Measurements from ENCODE around the gene MAN1A1. TPM values are rescaled to one million over a fixed set of nuclear protein-coding genes. Genes with fewer than 3 reads are reported as not detected.

The MAN1A1 gene
- total and polyA plus RNA-seq, 2 of the 4 experiments (the other 2 are of a cell fraction): 5.9 to 6.4 TPM

- Histone ChIP-seq H2BK120ac (ENCODE audit: low read depth, low read length) (no peak overlapping the region), H3K23ac (ENCODE audit: low read depth, low read length) (no peak overlapping the region), H2AFZ (replicated peaks; ENCODE audit: low read length, poor library complexity) (no peak overlapping the region), H3K9me1 (ENCODE audit: insufficient read depth, low read length) (no peaks in the 10 kb centered on the region), H3K9me3 (ENCODE audit: control insufficient read depth, insufficient read depth, low read length) (no peaks in the 10 kb centered on the region), H3K56ac (ENCODE audit: extremely low read depth, insufficient read depth, low read length) (no peak overlapping the region), H4K5ac (ENCODE audit: low read depth, low read length) (no peak overlapping the region), H3K4ac (ENCODE audit: low read depth, low read length) (no peak overlapping the region), H3K18ac (ENCODE audit: low read depth, low read length) (no peak overlapping the region), H4K8ac (ENCODE audit: low read depth in 2 of 2, low read length in 2 of 2) (no peak overlapping the region), H2AK5ac (ENCODE audit: low read depth, low read length) (no peak overlapping the region), H3K9ac (ENCODE audit: low read depth, low read length) (no peak overlapping the region), H2BK5ac (ENCODE audit: low read depth, low read length, poor library complexity, severe bottlenecking) (no peak overlapping the region), H2BK20ac (ENCODE audit: low read depth, low read length) (no peak overlapping the region), H3K4me2 (ENCODE audit: low read depth, low read length) (no peak overlapping the region), H2BK15ac (ENCODE audit: low read depth, low read length) (no peak overlapping the region), H3K14ac (replicated peaks; ENCODE audit: low read depth, low read length) (no peak overlapping the region), H4K91ac (ENCODE audit: insufficient read depth, low read depth, low read length) (no peak overlapping the region), H2AK9ac (replicated peaks; ENCODE audit: low read depth, low read length, poor library complexity) (no peak overlapping the region), H3K4me1 (ENCODE audit: control insufficient read depth, insufficient read depth, low read length) (peaks cover 3% of the 10 kb centered on the region; the same call in 1 of the 2 replicates), H4K20me1 (ENCODE audit: insufficient read depth, low read length) (no peaks in the 10 kb centered on the region), H3K79me1 (ENCODE audit: low read depth in 1 of 2, low read length in 2 of 2) (no peaks in the 10 kb centered on the region), H3K4me3 (ENCODE audit: insufficient read depth, low read depth, low read length) (no peak overlapping the region), H3K27ac (ENCODE audit: insufficient read depth, low read length) (no peak overlapping the region), H3K36me3 (ENCODE audit: control insufficient read depth, insufficient read depth, low read length) (peaks cover 4% of the 10 kb centered on the region; the same call in 1 of the 2 replicates), H3K27me3 (ENCODE audit: control insufficient read depth, insufficient read depth, low read length) (no peaks in the 10 kb centered on the region)
- WGBS, 2 experiments (ENCODE audit: extremely low coverage in 2 of 2, insufficient read length in 1 of 2): 71% methylated on average over 3 of the region's 7 CpGs; no CpG with 5 or more reads in 1 of the 2 experiments
- POLR2A ChIA-PET (ENCODE audit: unreplicated experiment): no interaction called here
- intact Hi-C loops (cut with micrococcal nuclease): no loop called here
- BruUV-seq (replicated peaks): no TSS peak
- in situ Hi-C loops (cut with MboI; ENCODE audit: low sequenced_read_pairs): no loop called here
- DNase-seq: no peak
- TF ChIP-seq USF2 (IDR thresholded peaks at IDR 0.05; ENCODE audit: low read depth, low read length) (no peak), NFE2L2 (IDR thresholded peaks at IDR 0.05; ENCODE audit: low read depth, low read length) (no peak), CHD1 (IDR thresholded peaks at IDR 0.05; ENCODE audit: low read depth, low read length) (no peak), POLR2A (IDR thresholded peaks at IDR 0.05; ENCODE audit: low read depth, low read length) (no peak), SMC3 (IDR thresholded peaks at IDR 0.05; ENCODE audit: low read depth, low read length) (no peak), MAZ (IDR thresholded peaks at IDR 0.05; ENCODE audit: borderline replicate concordance, low read depth, low read length) (no peak), RFX5 (IDR thresholded peaks at IDR 0.05; ENCODE audit: low read depth, low read length) (no peak), BHLHE40 (IDR thresholded peaks at IDR 0.05; ENCODE audit: low read depth, low read length) (no peak)
- CTCF ChIA-PET: no interaction called here
- dilution Hi-C loops (cut with HindIII; ENCODE audit: low sequenced_read_pairs, unreplicated experiment): no loop called here
- ATAC-seq (ENCODE audit: low read depth): no peak
These were observed 143.5 kb downstream of the MAN1A1 start for GRCh38 chr6:119205911-119206618.
